CD14-positive monocyte (primary cell): Measurements from ENCODE around the gene TM6SF1. TPM values are rescaled to one million over a fixed set of nuclear protein-coding genes. Genes with fewer than 3 reads are reported as not detected.

Experiments used
- DNase-seq, 3 donors: peaks; one replicate each; pipeline ENCODE4 v3.0.0-alpha.2; 2011 to 2022
- H2AFZ ChIP-seq: 2 replicates; pipeline ENCODE4 v1.6.0; 2012; ENCODE audit warnings: mild to moderate bottlenecking, low read depth, low read length, inconsistent platforms; ENCODE audit not compliant: insufficient read depth, poor library complexity, severe bottlenecking
- H3K27ac ChIP-seq, 2 donors: 1 replicate in 1 of 2; 2 replicates in 1 of 2; pipeline ENCODE4 v1.5.1; 2012 to 2013; ENCODE audit warnings: low read length in 2 of 2, control low read depth in 1 of 2, inconsistent platforms in 1 of 2, low read depth in 1 of 2, mild to moderate bottlenecking in 1 of 2
- H3K27me3 ChIP-seq, 2 donors: one replicate each; pipeline versions ENCODE4 v1.6.0 to v1.6.1; 2011 to 2013; ENCODE audit warnings: low read length in 2 of 2; ENCODE audit not compliant: control insufficient read depth in 2 of 2, insufficient read depth in 2 of 2
- H3K36me3 ChIP-seq, 2 donors: replicated peaks in 1 of 2; 1 replicate in 1 of 2; 2 replicates in 1 of 2; pipeline versions ENCODE4 v1.5.1 to v1.6.1; 2012 to 2013; ENCODE audit warnings: low read length in 2 of 2, control low read depth in 1 of 2, inconsistent platforms in 1 of 2, mild to moderate bottlenecking in 1 of 2; ENCODE audit not compliant: insufficient read depth in 2 of 2, control insufficient read depth in 1 of 2
- H3K4me1 ChIP-seq, 2 donors: 1 replicate in 1 of 2; 2 replicates in 1 of 2; pipeline versions ENCODE4 v1.5.1 to v1.6.1; 2012 to 2013; ENCODE audit warnings: low read length in 2 of 2, control low read depth in 1 of 2, inconsistent platforms in 1 of 2, mild to moderate bottlenecking in 1 of 2, moderate library complexity in 1 of 2; ENCODE audit not compliant: insufficient read depth in 2 of 2, control insufficient read depth in 1 of 2
- H3K4me2 ChIP-seq: replicated peaks from 2 replicates; pipeline ENCODE3; 2012; ENCODE audit warnings: low read length, moderate library complexity, mild to moderate bottlenecking; ENCODE audit not compliant: poor library complexity, severe bottlenecking; ENCODE audit errors: extremely low read depth
- H3K4me3 ChIP-seq, 3 experiments: fragments of 200-600 bp in 1 of 3; sonication (generic) in 1 of 3; replicated peaks in 1 of 3; 1 replicate in 2 of 3; 2 replicates in 1 of 3; pipeline ENCODE4 v1.5.1; 2011 to 2013; ENCODE audit warnings: low read length in 3 of 3, mild to moderate bottlenecking in 3 of 3, control low read depth in 2 of 3, low read depth in 2 of 3, inconsistent platforms in 1 of 3, moderate library complexity in 1 of 3
- H3K79me2 ChIP-seq: 2 replicates; pipeline ENCODE4 v1.6.0; 2012; ENCODE audit warnings: mild to moderate bottlenecking, control low read depth, inconsistent platforms, low read length, moderate library complexity; ENCODE audit not compliant: insufficient read depth
- H3K9ac ChIP-seq: 2 replicates; pipeline ENCODE4 v1.6.0; 2017; ENCODE audit warnings: low read length, mild to moderate bottlenecking; ENCODE audit not compliant: insufficient read depth, poor library complexity, severe bottlenecking
- H3K9me3 ChIP-seq, 2 donors: replicated peaks in 1 of 2; 1 replicate in 1 of 2; 2 replicates in 1 of 2; pipeline versions ENCODE4 v1.5.1 to v1.6.1; 2012 to 2013; ENCODE audit warnings: low read length in 2 of 2, control low read depth in 1 of 2; ENCODE audit not compliant: control insufficient read depth in 1 of 2, insufficient read depth in 1 of 2
- H4K20me1 ChIP-seq: 2 replicates; pipeline ENCODE4 v1.6.0; 2012; ENCODE audit warnings: mild to moderate bottlenecking, low read length, control low read depth, moderate library complexity; ENCODE audit not compliant: insufficient read depth
- H3K27ac Mint-ChIP-seq, 7 donors: one replicate each; pipeline ENCODE4 v1.8.0; 2020; ENCODE audit warnings: mild to moderate bottlenecking in 7 of 7, mixed read lengths in 7 of 7, moderate library complexity in 6 of 7, inconsistent platforms in 2 of 7
- H3K27me3 Mint-ChIP-seq, 3 donors: one replicate each; pipeline ENCODE4 v1.8.0; 2021 to 2022; ENCODE audit warnings: low read depth in 3 of 3, mild to moderate bottlenecking in 3 of 3, mixed read lengths in 3 of 3, moderate library complexity in 3 of 3, inconsistent platforms in 1 of 3
- H3K36me3 Mint-ChIP-seq, 2 donors: one replicate each; pipeline ENCODE4 v1.8.0; 2020; ENCODE audit warnings: mixed read lengths in 2 of 2, inconsistent platforms in 1 of 2, mild to moderate bottlenecking in 1 of 2
- H3K4me1 Mint-ChIP-seq: one replicate; pipeline ENCODE4 v1.8.0; 2020; ENCODE audit warnings: mild to moderate bottlenecking, mixed read lengths
- H3K4me3 Mint-ChIP-seq, 2 donors: one replicate each; pipeline ENCODE4 v1.8.0; 2020; ENCODE audit warnings: mild to moderate bottlenecking in 2 of 2, mixed read lengths in 2 of 2, moderate library complexity in 1 of 2
- H3K9me3 Mint-ChIP-seq, 7 donors: one replicate each; pipeline ENCODE4 v1.8.0; 2020 to 2022; ENCODE audit warnings: mixed read lengths in 7 of 7, mild to moderate bottlenecking in 6 of 7, moderate library complexity in 6 of 7, inconsistent platforms in 2 of 7
- CTCF ChIP-seq: fragments of 200-600 bp; IDR thresholded peaks from one replicate; pipeline ENCODE4 v1.8.0; 2022; ENCODE audit warnings: antibody characterized with exemption, mild to moderate bottlenecking
- WGBS: methylation state at CpG from one replicate; pipeline ENCODE4 v1.1.5; 2013; ENCODE audit warnings: missing lambda C conversion rate; ENCODE audit not compliant: insufficient coverage; 5-methylcytosine and 5-hydroxymethylcytosine counted together
- intact Hi-C, 2 donors: fragments of 100-400 bp; cut with micrococcal nuclease; formaldehyde crosslinking; loops; one replicate each; pipeline versions ENCODE4 v1.15.0 to v1.15.1; 2023
- polyA plus RNA-seq, 3 donors: library from polyadenylated mRNA; depleted of rRNA in 1 of 3; unstranded in 2 of 3; stranded (reverse) in 1 of 3; fragments of 300-500 nt in 2 of 3; fragments of >200 nt in 1 of 3; fragmentation: Illumina TruSeq in 2 of 3; gene quantifications; 1 replicate in 2 of 3; 2 replicates in 1 of 3; pipeline ENCODE4 v1.2.3, GENCODE V29; 2012 to 2021

The TM6SF1 gene
- polyA plus RNA-seq, 3 donors: 21.3 to 46.0 (median 35.4) TPM

DNA sequence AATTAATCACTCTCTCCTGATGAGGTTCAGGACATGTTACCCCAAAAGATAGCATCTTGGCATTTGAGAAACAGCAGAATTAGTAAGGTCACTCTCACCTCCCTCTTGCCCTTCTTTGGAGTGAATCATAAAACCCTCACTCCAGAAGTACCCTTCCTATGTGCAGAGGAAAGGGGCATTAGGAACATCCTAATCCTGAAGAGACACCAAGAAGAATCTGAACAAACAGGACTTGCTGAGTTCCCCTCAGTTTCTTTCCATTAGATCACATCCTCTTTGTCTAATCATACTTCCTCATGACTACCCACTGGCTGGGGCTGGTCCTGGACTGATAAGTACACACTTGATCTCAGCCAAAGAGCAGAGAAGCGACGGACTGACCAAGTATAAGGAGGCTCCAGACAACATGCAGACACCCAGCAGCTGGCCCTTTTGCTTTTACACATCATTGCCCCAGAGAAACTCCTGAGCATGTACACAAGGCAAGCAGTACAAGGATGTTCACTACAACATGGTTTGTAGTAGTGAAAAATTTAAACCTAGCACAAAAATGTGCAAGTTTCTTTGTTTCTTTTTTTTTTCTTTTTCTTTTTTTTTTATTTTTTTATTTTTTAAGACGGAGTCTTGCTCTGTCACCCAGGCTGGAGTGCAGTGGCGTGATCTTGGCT is 15.0 kb upstream of the TM6SF1 start:
- no peaks in the 10 kb centered on the region for H4K20me1 ChIP-seq
- peaks cover 16 to 18% of the 10 kb centered on the region in 2 donors for H3K4me1 ChIP-seq
- peak overlapping the region; percentile 63 for H2AFZ ChIP-seq
- no peak overlapping the region for H3K9ac ChIP-seq
- Mint-ChIP-seq H3K9me3 (peaks cover 0 to 5% (median 3%) of the 10 kb centered on the region in 7 donors), H3K27me3 (peaks cover 0 to 8% (median 6%) of the 10 kb centered on the region in 3 donors), H3K27ac (peak overlapping the region; percentile 86 to 94 (median 89)), H3K4me1 (peaks cover 19% of the 10 kb centered on the region), H3K36me3 (no peaks in the 10 kb centered on the region), H3K4me3 (peak overlapping the region in 1 of 2 donors; percentile 68)
- H3K36me3 ChIP-seq: no peaks in the 10 kb centered on the region
- peak overlapping the region; percentile 20 to 71 for H3K27ac ChIP-seq
- no peaks in the 10 kb centered on the region for H3K27me3 ChIP-seq
- peak overlapping the region in 1 of 3 experiments; percentile 7 for H3K4me3 ChIP-seq
- TF ChIP-seq CTCF: no peak
- peak overlapping the region; percentile 51 for H3K4me2 ChIP-seq
- H3K79me2 ChIP-seq: no peaks in the 10 kb centered on the region
- no peaks in the 10 kb centered on the region for H3K9me3 ChIP-seq
- 0% methylated on average over 2 of the region's 4 CpGs for WGBS
- DNase-seq: peak; percentile 66 to 83 (median 77)
- intact Hi-C loops: no loop called here

DNA sequence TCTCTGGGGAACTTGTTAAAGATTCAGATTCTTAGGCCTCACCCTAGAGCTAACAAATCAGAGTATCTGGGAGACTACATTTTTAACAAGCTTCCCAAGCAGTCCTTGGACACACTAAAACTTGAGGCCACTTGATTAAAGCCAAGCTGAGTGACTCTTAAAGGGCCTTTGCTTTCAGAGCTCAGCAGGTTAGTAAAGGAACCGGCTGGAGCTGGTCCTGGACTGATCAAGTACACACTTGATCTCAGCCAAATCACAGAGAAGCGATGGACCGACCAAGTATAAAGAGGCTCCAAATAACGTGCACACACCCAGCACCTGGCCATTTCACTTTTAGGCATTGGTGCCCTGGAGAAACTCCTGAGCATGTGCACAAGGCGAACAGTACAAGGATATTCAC is 12.9 kb upstream of the TM6SF1 start:
- Histone ChIP-seq H2AFZ (no peak overlapping the region), H3K36me3 (no peaks in the 10 kb centered on the region), H3K9me3 (peaks cover 2 to 7% of the 10 kb centered on the region in 2 donors), H3K4me2 (no peak overlapping the region), H3K27me3 (no peaks in the 10 kb centered on the region), H3K9ac (no peak overlapping the region), H4K20me1 (no peaks in the 10 kb centered on the region), H3K27ac (no peak overlapping the region), H3K79me2 (no peaks in the 10 kb centered on the region), H3K4me3 (no peak overlapping the region), H3K4me1 (peaks cover 20 to 25% of the 10 kb centered on the region in 2 donors)
- Mint-ChIP-seq H3K4me3 (no peak overlapping the region), H3K27me3 (peaks cover 0 to 5% (median 2%) of the 10 kb centered on the region in 3 donors), H3K9me3 (peaks cover 3 to 14% (median 7%) of the 10 kb centered on the region in 7 donors), H3K4me1 (peaks cover 27% of the 10 kb centered on the region), H3K27ac (no peak overlapping the region), H3K36me3 (peaks cover 0 to 2% of the 10 kb centered on the region in 2 donors)
- intact Hi-C loops: no loop called here
- no peak for DNase-seq
- 100% methylated on average over 3 of the region's 5 CpGs for WGBS
- TF ChIP-seq CTCF: no peak
